Femur (tissue), 1 donor: ENCODE data around the gene SDCCAG8.
A peak's percentile ranks its signal among the peaks of the same experiment; 100 is the strongest.
"Not testable (repeated sequence)": the region's sequence is repeated elsewhere in the genome, so short reads cannot be mapped to it uniquely, and the experiment has no call there.

Experiments used
- DNase-seq: peaks from one replicate; pipeline ENCODE4 v3.0.0-alpha.2; 2017

Gene SDCCAG8

GRCh38 chr1:243255791-243256512, at the start of gene SDCCAG8:
SDCCAG8 (plus strand) TSS chr1:243256041; CDS start chr1:243256174, 133 bp downstream.
- peak; percentile 100 for DNase-seq

DNA sequence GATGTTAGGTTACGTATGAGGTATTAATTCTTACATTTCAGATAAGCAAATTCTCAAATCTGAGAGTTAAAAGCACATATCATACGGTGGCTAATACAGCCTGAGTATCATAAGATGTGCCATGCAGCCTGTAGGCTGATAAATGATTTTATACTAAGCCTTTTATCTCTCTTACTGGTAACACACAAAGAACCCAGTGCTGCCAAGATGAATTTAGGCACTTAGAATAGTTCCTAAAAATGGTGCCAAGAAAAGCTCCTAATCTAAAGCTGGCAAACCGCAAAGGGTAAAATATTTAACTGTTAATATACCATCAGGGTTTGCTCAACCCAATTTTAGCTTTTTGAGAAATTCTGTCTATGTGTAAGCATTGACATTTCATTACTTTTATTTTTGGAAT, 43.9 kb upstream of the SDCCAG8 start:
- not testable (repeated sequence) for DNase-seq

GRCh38 chr1:243213045-243213787, 42.6 kb upstream of the SDCCAG8 start:
- DNase-seq = no peak

DNA sequence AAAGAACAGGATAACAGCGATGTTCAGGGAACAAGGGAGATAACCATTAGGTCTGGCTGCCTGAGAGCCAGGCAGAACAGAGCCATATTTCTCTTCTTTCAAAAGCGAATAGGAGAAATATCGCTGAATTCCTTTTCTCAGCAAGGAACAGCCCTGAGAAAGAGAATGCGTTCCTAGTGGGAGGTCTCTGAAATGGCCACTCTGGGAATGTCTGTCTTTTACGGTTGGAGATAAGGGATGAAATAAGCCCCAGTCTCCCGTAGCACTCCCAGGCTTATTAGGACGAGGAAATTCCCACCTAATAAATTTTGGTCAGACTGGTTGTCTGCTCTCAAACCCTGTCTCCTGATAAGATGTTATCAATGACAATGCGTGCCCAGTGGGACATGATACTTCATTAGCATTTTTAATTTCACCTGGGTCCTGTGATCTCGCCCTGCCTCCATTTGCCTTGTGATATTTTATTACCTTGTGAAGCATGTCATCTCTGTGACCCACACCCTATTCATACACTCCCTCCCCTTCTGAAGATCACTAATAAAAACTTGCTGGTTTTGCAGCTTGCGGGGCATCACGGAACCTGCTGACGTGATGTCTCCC, 40.5 kb upstream of the SDCCAG8 start:
- DNase-seq = not testable (repeated sequence)

DNA sequence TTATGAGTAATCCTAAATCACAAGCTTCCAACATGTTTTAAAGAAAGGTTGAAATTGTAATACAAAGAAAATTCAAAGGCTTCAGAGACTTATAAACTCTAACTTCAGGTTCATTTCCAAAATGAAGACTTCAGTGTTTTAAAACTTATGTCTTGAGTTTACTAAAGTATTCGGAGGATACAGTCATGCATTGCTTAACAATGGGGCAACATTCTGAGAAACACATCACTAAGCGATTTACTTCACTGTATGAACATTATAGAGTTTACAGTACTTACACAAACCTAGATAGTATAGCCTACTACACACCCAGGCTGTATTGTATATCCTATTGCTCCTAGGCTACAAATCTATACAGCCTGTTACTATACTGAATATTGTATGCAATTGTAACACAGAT, 39.1 kb upstream of the SDCCAG8 start:
- DNase-seq = no peak

GRCh38 chr1:243217349-243217748, 38.5 kb upstream of the SDCCAG8 start:
- no peak for DNase-seq

DNA sequence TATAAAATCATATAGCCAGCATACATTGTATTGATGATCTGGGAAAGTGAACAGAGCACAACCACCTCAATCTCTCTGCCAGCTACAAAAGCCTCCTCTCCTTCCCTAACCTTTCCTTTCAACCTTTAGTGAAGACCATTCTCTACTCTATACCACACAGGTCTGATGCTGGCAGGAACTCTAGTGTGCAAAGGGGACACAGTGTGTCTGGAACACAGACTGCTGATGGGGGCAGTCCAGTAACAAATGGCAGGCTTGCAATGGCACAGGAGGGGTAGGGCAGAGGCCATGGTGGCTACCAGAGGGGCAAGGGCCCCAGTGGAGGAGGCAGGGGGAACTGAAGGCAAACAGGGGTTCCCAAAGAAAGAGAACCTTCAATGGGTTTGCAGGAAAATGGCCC, 37.8 kb upstream of the SDCCAG8 start:
- DNase-seq = no peak

GRCh38 chr1:243227622-243228021, 28.2 kb upstream of the SDCCAG8 start:
- no peak for DNase-seq

DNA sequence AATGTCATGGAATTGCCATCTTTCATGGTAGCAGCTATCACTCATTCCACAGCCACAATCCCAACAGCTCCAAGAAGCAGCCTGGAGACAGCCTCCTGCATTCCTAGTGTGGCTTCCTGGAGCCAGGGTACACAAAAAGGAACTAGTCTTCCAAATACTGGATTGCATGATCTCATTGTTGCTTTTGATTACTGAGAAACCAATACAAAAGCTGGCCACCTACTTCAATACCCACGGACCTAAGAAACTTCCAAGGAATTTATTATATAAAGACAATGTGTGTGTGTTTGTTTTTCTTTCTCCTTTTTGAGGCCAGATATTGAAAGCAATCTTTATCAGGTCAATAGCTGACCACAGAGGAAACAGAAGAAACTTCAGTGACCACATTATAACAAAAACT, 26.3 kb upstream of the SDCCAG8 start:
- DNase-seq = no peak

DNA sequence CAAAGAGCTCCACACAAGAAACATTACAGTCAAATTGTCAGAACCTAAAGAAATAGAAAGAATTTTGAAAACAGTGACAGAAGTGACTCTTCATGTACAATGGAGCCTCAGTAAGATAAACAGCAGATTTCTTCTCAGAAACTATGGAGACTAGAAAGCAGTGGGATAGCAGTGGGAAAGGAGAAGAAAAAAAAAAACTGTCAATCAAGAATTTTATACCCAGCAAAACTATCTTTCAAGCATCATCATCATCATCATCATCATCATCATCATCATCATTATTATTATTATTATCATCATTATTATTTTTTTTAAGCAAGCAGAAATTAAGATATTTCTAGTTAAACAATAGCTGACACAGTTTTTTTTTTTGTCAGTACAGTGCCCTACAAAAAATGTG, 24.9 kb upstream of the SDCCAG8 start:
- DNase-seq = no peak

DNA sequence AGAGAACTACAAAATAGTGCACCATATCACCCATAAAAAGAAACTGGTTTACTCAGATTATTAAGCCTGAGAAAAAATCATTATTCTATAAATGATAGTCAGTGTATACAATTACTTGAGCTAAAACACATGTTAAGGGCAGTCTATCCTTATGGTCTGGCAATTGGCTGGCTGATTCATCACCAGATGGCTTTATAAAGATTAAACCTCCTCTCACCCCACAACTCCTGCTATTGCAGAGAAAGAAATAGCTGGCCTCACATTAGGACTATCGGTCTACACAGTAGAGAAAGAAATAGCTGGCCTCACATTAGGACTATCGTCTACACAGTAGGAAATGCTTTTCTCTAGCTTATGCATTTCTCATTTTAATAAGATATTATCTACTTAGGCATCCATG, 21.9 kb upstream of the SDCCAG8 start:
- DNase-seq = no peak

DNA sequence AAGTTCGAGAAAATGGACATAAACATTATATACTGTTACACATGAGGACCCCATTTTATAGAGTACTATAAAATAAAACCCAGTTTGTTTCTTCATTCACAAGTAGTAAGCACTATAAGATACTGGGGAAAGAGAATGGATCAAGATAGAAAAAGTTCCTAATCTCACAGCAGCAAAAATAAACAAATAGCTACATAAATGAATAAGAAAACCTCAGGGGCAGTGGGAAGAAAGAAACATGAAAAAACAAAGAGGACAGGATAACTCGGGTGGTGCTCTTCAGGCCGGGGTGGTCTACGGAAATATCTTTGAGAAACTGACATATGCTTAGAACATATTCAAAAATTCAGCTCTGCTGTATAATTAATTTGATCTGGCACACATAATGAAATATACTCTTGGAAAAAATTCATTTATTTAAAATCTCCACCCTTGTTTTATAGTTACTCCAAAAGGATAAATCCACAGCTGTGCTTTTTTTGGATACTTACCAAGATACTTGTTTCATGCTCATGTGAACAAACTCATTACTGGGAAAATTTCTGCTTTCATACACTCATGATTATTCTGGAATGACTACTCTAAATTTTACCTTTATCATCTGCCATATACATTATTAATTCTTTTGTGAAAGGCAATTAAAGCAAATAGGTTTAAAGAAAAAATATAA, 20.7 kb upstream of the SDCCAG8 start:
- no peak for DNase-seq

GRCh38 chr1:243236604-243237252, 19.1 kb upstream of the SDCCAG8 start:
- no peak for DNase-seq

DNA sequence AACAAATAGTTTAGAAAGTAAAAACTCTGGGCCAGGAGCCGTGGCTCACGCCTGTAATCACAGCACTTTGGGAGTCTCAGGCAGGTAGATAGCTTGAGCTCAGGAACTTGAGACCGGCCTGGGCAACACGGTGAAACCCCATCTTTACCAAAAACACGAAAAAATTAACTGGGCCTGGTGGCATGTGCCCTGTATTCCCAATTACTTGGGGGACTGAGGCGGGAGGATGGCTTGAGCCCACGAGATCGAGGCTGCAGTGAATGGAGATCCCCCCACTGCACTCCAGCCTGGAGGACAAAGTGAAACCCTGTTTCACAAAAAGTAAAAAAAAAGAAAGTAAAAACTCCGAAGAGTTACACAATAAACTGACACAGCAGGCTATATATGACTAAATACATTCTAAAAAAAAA, 11.4 kb upstream of the SDCCAG8 start:
- DNase-seq = no peak

GRCh38 chr1:243246916-243247315, 8.9 kb upstream of the SDCCAG8 start:
- no peak for DNase-seq

DNA sequence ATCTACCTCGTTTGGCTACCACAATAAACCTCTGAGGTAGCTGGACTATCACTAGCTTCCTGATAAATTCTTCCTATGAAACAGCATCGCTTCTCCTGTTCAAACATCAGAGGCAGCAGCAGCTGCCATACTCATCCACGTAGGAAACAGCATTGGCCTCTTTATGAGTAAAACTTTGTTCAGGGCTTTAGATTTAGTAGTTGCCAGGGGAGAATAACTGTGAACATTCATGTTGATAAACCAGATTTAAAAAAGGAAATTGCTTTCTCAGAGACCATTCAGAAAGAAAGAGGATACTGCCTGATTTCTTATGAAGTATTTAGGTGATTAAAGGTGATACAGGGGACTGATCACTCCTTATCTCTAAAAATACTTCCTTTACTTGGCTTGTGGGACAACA, 7.9 kb upstream of the SDCCAG8 start:
- no peak for DNase-seq

DNA sequence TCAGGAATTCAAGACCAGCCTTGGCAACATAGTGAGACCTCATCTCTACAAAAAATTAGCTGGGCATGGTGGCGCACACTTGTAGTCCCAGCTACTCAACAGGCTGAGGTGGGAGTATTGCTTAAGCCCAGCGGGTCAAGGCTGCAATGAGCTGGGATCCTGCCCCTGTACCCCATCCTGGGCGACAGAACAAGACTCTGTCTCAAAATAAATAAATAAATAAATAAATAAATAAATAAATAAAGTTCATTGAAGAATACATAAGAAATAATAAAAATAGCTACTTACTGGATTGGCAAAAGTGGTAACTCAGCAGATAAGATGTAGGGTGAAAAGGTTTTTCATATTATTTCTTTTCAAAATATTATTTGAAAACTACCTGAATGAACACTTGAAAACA, 6.6 kb upstream of the SDCCAG8 start:
- no peak for DNase-seq

DNA sequence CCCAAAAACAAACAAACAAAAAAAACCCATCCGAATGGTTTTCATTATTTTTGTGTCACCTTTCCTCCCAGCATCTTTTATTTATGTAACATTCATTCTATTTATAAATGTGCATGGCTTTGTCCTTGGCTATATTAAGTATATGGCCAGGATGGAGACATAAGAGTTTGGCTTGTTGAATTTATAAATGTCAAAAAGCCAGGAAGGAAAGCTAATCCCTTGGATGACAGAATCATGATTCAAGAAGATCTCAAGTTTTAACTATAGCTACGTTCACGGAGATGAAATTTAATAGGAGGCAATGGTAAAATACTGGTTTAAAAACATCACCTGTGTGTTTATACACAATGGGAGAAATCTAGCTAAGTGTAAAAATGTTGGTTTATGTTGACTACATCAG, 5.7 kb upstream of the SDCCAG8 start:
- no peak for DNase-seq

DNA sequence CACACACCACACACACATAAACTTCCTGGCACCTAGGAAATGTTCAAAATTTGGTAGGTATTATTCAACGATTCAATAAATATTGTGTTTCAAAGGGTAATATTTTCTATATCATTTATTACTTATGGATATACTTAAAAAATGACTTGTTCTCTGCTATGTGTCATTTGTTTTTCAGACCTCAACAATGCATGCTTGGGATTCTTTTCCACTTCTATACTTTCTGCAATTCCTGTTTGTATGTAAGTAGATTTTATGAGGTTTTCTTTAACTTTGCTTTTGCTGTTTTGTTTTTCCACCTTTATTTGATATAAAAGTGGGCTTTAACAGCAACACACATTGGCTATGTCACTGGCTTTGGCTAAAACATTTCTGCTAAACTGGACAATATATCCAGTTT, 4.3 kb upstream of the SDCCAG8 start:
- no peak for DNase-seq

GRCh38 chr1:243253211-243253925, 2.5 kb upstream of the SDCCAG8 start:
- DNase-seq = no peak

- no peak for DNase-seq
Observed at GRCh38 chr1:243253926-243254232, 2.0 kb upstream of the SDCCAG8 start.

- DNase-seq = peak; percentile 78
Observed at GRCh38 chr1:243254233-243254926, 1.5 kb upstream of the SDCCAG8 start.
